Hematopoietic multipotent progenitor cell (in vitro differentiated cells): Measurements from ENCODE around the gene PAX9. TPM values are rescaled to one million over a fixed set of nuclear protein-coding genes. Genes with fewer than 3 reads are reported as not detected.
A peak's percentile ranks its signal among the peaks of the same experiment; 100 is the strongest.

Experiments
- DNase-seq, 3 donors: peaks; one replicate each; pipeline ENCODE4 v3.0.0-alpha.2; 2011 to 2015; ENCODE audit warnings: low read depth in 2 of 3, low spot score in 2 of 3
- total RNA-seq: library from RNA; depleted of rRNA; stranded (reverse); fragments of >200 nt; gene quantifications from one replicate; pipeline ENCODE4 v1.2.3, GENCODE V29; 2012

Gene PAX9
- under 0.01 TPM for total RNA-seq

DNA sequence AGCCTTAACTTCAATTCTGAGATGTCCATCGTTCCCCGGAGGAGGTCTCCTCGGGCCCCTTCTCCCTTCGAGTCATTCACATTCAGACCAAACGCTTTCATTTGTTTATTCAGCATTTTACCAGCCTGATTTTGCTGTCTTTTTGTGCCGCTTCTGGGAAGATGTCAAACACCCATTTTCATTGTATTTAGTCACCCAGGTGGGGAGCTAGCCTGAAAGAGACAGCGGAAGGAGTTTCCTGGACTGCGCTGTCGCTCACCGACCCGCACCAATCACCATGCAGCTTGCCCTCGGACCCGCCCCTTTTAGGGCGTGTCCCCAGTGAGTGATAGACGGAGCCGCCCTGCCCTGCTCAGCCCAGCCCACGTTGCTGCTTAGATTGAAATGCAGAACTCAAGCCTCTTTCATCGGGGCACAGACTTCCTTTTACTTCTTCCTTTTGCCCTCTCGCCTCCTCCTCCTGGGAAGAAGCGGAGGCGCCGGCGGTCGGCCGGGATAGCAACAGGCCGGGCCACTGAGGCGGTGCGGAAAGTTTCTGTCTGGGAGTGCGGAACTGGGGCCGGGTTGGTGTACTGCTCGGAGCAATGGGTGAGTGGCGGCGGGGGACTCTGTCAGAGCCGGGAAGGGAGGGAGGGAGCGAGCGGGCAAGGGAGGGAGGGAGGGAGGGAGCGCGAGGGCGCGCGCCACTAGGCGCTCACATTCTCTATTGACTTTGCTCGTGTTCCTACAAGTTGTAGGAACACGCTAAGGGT is at the start of gene PAX9:
Gene PAX9, plus strand, starts transcription at position 355 of the 752 bp plus-strand sequence. Its CDS starts 230 bp downstream, at position 585.
- peak in 2 of 3 donors; percentile 84 to 85 for DNase-seq

DNA sequence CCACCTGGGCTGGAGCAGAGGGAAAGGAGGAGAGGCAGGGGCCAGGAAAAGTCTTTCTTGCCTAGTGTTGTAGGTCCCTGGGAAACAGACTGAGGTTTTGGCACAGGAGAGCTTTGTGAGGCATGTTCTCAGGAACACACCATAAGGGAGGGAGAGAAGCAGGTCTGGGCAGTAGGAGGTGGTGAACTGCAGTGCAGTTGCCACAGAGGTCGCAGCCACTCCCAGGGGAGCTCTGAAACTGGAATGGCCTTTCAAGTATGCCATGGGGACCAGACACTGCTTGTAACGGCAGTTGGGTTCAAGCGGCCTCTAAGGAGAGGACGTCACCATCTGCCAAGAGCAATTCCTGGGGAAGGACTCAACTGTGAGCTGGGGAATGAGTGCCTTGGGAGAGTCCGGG is 43.8 kb upstream of the PAX9 start:
- no peak for DNase-seq

DNA sequence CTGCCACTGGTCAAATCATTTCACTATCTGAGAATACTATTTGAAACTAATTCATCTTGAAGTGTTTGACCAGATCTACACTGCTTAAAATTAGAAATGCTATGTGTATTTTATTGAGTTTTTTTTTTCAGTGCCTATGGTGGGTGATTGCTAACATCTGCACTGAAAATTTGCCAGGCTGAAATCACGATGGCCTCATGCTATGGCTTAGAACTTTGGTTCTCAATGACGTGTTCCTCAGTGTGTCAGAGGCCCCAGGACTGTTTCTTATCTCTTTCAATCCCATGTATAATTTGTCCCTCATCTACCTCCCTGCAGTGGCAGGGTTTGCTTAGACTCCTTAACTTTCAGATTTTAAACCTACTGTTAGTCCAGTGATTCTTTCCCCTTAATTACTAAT is 43.0 kb upstream of the PAX9 start:
- no peak for DNase-seq

DNA sequence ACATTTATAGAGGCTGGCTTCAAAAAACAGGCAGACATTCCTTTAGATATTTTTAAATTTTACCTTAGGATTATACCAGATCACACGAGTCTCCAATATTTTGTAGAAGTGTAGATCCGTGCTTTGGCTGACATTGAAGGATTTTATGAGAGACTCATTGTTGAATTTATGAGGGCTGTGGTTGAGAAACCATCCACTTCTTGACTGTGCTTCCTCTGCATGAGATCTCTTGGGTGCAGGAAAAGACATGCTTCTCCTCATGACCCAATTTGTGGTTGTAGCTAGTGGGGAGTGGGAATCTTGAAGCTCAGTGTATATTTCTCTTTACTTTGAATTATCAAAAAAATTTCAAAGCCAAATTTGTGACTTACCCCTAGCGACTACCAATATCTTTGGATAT is 42.5 kb upstream of the PAX9 start:
- DNase-seq: no peak

DNA sequence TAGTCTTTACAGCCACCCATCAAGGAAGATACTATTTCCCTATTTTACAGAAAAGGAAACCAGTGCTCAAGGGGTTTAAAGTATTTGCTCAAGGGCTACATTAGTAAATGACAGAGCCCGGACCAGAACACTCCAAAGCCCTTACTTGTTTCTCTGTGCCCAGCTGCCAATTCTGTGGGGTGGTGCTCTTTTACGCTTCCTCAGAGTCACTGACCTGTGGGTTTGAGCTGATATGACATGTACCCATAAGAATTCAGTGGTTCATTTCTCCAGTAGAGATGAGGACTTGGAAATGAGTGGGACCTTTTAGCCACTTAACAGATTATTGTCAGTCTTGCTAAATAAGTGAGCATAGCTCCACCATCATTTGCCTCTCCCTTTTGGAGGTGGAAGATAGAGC is 41.8 kb upstream of the PAX9 start:
- no peak for DNase-seq

DNA sequence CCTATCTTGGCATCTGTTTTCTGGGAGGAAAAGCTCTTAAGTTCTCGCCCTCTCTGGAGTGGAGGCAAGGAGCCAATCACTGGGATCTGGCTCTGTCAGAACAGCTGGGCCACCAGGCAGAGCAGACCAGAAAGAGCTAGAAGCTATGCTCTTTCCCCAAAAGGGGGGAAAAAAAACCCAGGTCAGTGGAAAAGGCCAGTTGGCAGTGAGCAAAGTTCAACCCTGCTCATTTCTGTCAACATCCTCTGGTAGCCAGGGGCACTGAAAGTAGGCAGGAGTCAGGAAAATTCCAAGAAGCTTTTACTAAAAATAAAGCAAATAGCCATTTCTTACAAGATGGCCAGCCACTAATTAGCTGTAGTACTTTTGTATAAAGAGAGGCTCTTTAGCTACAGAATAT is 36.6 kb upstream of the PAX9 start:
- DNase-seq: no peak

DNA sequence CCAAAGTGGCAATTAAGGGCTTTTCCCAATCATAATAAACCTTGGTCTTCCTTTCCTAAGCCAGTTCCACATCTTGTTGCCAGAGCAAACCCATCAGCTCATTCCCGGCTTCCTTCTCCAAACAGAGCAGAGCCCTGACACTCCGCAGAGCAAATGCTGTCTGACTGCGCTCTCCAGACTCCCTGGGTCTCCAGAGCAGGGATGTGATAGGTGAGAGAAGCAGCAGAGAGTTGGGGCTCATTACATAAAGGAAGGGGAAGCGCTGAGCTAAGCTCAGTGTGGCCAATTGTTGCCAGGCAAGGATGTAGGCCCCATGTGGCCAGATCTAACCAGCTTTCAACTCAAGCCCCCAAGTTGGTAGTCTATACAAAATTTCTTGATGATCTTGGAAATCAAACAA is 36.2 kb upstream of the PAX9 start:
- DNase-seq: no peak

DNA sequence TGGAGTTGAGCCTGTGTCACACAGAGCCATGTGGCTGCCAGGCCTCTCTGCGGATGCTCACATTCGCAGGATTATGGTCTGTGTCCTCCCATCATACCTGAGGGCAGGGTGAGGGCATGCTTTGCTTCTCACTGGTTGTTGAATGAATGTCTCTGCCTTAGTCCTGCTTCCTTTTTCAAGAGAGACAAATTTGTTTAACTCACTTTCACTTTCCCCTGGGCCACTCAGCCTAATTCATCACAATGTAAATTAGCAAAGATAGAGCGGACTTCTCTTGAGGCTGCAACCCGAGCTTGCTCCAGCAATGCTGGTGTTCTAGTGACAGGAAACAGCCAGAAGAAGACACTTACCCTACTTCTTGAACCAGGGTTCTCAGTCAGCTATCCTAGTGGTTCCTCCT is 35.5 kb upstream of the PAX9 start:
- no peak for DNase-seq

DNA sequence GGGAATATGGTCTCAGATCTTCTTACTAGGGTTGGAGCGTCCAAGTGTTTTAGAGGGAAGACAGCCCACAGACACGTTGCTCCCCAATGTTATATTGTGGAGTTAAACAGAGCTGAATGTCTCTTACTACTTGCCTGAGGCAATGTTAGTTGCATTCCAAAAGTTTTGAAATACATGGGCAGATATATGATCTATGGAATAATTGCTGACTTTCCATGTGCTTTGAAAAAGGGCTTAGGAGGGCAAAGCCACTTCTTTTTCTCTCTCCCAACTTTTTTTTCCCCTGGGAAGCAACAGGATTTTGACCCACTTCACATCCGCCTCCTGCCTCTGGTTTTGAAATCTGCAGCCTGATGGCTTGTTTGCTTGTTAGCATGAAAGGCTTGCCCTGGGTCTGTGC is 33.7 kb upstream of the PAX9 start:
- DNase-seq: no peak

DNA sequence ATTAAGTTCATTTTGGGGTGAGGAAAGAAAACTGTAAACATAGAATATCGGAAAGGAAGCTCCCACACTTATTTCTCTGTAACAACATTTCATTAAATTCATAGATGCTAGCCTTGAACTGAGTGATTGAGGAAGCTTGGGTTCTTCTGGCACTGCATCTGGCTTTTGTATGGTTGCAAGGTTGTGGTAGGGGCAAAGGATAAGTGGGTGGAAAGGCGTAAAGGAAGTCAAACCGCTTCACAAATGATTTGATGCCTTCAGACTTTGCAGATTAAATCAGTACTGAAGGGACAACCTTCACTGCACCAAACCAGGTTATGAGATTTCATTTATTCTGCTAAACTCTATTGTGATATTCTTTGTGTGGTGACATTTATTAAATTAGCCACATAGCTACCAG is 28.1 kb upstream of the PAX9 start:
- DNase-seq: no peak

DNA sequence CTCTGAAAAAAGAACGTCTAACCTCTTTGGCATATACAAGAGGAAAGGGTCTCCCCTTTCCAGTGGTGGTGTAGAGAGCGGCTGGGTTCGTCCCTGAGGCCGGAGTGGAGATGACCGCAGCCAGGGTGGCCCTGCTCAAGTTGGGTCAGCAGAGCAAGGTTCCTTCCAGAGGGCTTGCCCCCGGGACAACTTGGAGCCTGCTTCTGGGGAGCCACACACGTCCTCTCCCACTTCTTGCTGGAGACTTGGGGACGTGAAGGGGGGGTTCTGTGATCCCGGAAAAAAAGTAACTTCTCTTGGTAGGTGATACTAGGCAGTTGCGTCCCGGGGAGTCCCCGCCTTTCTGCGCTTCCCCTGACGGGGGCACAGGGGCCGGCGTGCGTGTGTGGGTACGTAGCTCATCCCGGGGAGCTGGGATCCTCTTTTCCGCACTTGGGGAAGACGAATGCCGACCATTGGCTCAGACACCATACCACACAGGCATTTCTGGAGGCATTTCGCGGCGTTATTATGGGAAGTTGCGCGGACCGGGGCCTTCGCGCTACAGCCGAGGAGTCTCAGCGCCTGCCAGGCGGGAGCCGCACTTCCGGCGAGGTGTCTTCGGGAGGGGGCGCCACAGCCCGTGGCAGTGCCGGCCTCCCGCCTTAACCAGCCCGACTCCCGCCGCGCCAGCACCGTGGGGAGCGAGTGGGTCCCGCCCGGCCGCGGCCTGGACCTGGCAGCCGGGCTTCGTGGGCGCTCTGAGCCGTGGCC is 14.8 kb upstream of the PAX9 start:
- no peak for DNase-seq

DNA sequence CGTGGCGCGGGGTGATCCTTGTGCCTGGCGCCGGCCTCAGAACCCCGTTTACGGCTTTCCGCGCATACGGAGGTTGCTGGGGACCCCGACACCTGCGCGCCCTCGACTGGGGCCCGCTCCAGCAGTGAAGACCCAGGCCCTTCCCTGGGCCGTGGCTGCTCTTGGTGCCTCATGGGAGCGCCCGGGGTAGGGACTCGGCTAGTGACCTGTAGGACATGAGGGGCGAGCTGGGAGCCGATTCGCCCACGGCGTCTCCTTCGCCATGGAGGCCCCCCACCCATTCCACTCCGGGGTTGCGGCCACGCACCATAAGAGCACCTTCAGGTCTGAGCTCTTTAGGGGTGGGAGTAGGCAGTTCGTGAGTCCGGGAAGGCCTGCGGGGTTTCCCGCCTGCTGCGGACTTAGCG is 14.2 kb upstream of the PAX9 start:
- DNase-seq: no peak

DNA sequence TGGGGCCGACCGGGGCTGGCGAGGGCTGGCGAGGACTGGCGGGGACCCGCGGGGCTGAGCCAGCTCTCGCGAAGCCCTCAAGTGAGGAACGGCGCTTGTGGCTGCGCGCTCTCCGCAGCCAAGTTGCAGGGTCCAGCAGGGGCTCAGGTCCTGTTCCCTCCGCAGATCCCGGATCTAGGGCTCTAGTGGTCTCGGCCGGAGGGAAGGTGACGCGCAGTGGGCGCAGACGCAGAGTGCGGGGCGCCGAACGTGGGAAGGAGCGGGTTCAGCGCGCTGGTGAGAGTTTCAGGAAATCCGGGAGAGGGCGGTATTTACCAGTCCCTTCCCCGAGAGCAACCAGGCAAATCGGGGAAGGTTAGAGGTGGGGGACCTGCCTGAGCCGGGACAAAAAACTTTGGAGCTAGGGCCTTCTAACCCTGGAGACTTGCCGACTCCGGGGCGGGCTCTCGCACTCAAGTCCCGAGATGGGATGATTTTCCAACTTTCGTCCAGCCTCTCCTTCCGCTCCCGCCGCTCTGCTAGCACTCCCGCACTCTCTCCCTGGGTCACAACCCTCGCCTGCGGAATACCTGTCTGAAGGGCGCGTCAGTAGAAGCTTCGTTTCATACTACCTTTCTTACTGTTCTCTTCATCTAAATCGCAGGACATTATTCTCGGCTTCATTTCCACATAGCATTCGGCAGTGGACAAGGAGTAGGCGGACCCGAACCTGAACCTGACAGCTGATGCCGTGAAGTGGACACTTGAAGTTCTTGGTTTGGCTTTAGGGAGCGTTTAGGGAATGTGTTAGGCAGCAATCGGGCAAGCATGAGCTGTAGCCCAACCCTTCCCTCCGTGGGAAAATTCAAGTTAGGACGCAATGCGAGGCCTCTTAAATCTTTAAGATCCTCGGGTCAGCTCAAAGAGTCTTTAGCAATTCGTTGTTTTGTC is 13.6 kb upstream of the PAX9 start:
- DNase-seq: no peak

DNA sequence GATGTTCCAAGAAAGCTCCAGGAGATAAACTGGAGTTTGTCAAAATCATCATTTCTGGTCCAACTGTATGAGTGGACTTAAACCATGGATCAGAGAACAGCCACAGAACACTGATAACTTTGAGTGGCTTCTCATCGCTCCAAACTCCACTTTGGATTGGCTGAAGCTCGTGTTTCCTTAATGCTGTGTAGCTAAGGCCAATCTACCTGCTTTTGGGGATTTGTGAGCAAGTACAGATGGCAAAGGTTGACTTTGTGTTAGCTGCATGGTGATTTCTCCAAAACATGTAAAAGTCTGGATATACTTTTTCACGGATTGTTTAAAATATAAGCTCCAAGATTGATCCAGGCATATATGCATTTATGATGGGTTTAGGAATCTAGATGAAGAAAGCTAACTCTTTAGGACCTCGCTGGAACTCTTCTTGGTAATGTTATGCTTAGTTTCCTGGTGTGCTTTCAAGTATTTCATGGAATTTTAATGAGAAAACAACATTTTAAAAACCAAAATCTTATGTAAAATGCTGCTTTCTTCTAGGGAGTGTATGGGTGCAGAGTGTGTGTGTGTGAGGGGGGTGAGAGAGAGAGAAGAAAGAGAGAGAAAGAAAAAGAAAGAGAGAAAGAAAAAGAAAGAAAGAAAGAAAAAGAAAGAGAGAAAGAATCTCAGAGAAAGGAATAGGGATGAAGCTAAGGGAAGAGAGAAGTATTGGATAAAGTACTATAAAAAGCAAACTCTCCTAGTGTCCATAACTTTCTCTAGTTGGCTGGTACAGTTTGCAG is 11.6 kb upstream of the PAX9 start:
- DNase-seq: no peak

DNA sequence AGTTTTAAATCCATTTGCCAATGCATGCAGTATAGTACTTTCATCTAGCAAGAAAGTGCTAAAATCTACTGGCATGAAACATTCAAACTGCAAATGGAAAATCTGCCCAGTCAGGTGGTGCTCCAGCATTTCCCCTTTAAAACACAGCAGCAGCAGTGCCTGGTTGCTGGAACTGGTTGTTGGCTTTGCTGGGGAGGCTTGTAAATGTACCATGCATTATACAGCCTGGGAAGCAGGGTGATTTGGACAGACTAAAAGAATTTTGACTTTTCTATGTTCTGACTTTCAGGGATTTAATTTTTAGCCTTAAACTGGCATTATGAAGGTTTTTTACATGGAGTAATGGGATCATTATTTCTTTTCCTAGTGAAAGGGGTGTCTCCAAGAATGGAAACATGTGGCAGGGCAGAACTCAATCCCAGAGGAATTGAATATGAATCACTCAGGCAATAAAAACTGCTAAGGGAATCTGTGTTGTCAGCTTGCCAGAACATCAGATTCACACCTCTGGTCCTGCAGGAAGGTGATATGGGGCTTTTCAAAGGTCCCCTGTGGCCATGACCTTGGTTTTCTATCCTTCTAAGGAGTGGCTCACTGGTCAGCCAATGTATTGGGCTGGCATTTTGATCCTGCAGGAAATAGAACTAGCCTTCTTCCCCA is 9.0 kb upstream of the PAX9 start:
- no peak for DNase-seq

DNA sequence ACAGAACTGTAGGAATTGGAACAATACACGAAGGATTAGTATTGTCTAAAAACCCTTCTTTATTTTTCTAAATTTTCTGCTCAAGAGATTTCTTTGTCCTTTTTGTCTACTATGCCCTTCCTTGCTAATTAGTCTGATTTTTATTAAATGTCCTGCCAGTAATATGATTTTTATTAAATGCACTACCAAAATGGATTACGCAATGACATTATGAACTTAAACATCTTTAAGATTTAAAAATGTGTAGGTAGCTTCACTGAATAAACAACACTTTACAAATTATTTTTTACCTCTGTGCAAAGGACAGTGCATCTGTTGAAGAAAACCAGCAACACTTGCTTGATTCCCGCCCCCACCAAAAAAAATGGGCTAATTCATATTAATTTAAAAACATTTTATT is 8.2 kb upstream of the PAX9 start:
- no peak for DNase-seq

DNA sequence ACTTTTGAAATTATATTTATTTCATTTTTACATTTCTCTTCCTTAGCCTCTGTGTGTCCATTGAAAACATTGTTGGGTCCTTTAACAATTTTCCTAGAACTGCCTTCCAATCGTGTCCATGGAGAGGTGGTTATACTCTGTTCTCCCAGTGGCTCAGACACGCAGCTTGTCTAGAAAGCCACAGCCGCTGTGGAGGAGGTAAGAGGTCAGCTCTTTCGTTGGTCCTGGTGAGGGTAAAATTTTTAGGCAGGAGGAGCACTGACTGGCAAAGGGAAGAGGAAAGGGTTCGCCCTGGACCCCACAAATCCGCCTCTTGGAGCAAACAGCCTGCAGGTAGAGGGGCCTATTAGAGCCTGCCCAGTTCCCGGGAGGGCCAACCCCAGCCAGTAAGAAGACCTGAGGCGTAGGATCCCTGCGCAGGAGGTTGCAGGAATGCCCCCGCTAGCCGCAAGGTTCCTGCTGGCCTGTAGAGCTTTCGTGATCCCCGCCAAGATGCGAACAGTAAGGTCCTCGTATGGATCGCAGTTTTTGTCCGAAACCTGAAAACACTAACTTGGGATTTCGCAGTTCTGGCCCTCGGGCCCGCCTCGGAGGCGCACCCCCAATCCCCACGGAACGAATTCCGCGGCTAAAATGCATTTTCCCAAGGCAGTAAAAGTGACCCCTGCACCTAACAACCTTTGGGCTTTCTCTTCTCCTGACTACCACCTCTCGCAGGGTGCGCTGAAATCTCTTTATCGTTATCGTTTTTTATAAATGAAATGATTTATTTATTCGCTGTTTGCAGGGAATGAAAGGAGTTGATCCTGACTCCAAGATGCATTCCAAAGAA is 7.5 kb upstream of the PAX9 start:
- no peak for DNase-seq

DNA sequence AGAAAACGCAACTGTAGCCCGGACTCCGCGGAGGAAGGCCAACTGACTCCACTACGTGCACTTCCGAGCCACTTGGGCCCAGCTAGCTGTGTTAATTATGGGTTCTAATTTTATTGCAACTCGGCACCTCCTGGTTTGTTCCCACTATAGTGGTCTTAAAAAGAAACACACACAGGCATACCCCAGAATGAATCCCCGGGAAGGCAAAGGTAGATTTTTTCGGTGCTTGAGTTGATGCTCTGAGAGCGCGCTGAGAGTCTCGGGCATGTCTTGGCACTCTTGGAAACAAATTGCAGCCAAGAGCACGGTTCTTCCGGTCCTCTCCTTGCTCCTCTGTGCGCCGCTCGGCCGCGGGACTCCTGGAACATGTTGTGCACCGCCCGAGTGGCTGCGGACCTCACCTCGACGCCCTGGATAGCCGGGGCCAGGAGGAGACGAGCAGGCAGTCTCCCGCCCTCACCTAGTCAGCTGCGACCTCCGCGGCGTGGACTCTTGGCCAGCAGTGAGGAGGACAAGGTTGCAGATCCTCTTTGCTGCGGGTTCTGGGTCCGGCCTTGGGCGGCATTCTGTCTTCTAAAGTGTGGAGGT is 6.8 kb upstream of the PAX9 start:
- DNase-seq: no peak

DNA sequence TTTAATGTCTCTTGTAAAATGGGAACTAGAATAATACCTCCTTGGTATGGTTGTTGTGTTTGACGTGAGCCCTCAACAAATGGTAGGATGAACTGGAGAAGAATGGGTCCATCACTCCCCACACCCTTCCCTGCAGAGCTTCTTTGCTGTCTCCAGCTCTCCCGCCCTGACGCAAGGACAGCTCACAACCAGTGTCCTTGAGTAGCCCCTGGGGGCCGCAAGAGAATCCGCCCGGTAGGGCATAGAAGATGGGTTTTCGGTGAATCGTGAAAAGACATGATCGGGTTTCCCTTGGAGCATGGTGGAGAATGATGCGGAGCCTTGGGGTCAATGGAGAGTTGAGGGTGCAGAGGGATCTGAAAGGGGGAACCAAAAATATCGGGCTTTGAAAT is 6.1 kb upstream of the PAX9 start:
- DNase-seq: no peak
